ENCODE measurements around the gene SYT1.

- TF ChIP-seq, protein P1, sequence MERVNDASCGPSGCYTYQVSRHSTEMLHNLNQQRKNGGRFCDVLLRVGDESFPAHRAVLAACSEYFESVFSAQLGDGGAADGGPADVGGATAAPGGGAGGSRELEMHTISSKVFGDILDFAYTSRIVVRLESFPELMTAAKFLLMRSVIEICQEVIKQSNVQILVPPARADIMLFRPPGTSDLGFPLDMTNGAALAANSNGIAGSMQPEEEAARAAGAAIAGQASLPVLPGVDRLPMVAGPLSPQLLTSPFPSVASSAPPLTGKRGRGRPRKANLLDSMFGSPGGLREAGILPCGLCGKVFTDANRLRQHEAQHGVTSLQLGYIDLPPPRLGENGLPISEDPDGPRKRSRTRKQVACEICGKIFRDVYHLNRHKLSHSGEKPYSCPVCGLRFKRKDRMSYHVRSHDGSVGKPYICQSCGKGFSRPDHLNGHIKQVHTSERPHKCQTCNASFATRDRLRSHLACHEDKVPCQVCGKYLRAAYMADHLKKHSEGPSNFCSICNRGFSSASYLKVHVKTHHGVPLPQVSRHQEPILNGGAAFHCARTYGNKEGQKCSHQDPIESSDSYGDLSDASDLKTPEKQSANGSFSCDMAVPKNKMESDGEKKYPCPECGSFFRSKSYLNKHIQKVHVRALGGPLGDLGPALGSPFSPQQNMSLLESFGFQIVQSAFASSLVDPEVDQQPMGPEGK (CRISPR knock-in tag; IDR thresholded peaks at IDR 0.05; ENCODE audit: borderline replicate concordance), result no peak
- TF ChIP-seq SNAI2 (CRISPR knock-in tag; IDR thresholded peaks at IDR 0.05) (no peak), GLIS3 (CRISPR knock-in tag; IDR thresholded peaks at IDR 0.05) (no peak), ZNF70 (CRISPR knock-in tag; IDR thresholded peaks at IDR 0.05) (no peak), RARB (CRISPR knock-in tag; IDR thresholded peaks at IDR 0.05) (no peak), ZFP30 (CRISPR knock-in tag; IDR thresholded peaks at IDR 0.05) (no peak), TCF4 (CRISPR knock-in tag; IDR thresholded peaks at IDR 0.05; ENCODE audit: borderline replicate concordance) (no peak)
- TF ChIP-seq, protein P2, sequence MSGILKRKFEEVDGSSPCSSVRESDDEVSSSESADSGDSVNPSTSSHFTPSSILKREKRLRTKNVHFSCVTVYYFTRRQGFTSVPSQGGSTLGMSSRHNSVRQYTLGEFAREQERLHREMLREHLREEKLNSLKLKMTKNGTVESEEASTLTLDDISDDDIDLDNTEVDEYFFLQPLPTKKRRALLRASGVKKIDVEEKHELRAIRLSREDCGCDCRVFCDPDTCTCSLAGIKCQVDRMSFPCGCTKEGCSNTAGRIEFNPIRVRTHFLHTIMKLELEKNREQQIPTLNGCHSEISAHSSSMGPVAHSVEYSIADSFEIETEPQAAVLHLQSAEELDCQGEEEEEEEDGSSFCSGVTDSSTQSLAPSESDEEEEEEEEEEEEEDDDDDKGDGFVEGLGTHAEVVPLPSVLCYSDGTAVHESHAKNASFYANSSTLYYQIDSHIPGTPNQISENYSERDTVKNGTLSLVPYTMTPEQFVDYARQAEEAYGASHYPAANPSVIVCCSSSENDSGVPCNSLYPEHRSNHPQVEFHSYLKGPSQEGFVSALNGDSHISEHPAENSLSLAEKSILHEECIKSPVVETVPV (CRISPR knock-in tag; IDR thresholded peaks at IDR 0.05), result no peak
Measured at GRCh38 chr12:78853231-78853630, 11.3 kb upstream of the SYT1 start.

Measured in SK-N-SH treated with all-trans-retinoic acid at 6 μM for 48 hours (cell line).